HCT116 (cell line): ENCODE measurements around the gene SH2B3. TPM values are rescaled to one million over a fixed set of nuclear protein-coding genes. Genes with fewer than 3 reads are reported as not detected.

Source experiments
- ATAC-seq: fragments of 200-7000 bp; cut with Tn5 transposase; 2 replicates; pipeline ENCODE4 v1.9.1; 2020; ENCODE audit warnings: mild to moderate bottlenecking, moderate library complexity
- BruUV-seq: library from RNA; stranded (reverse); fragments of 400-500 nt; replicated peaks from 2 replicates; lab custom pipeline; 2021; lab: Mats Ljungman, UMichigan
- CTCF ChIA-PET: fragments of 300-600 bp; sonication (Branson Sonifier 250); formaldehyde crosslinking; loops from one replicate; lab custom pipeline; 2021; ENCODE audit warnings: antibody characterized with exemption; lab: Charles Lee
- POLR2A ChIA-PET: fragments of 300-600, 350-600 bp; sonication (Branson Sonifier 250); formaldehyde crosslinking; loops from one replicate; lab custom pipeline; 2021; ENCODE audit warnings: antibody characterized with exemption; lab: Charles Lee
- RAD21 ChIA-PET, 2 experiments: fragments of 300-600 bp; sonication (Branson Sonifier 250); formaldehyde crosslinking; loops; one replicate each; lab custom pipeline; 2023; ENCODE audit warnings: low total read pairs in 2 of 2; ENCODE audit not compliant: uncharacterized antibody in 2 of 2, unreplicated experiment in 2 of 2, low non-redundant PET in 1 of 2; lab: Charles Lee
- DNase-seq: peaks from one replicate; pipeline ENCODE4 v3.0.0-alpha.2; 2010; ENCODE audit warnings: low read depth, low spot score
- H2AFZ ChIP-seq: fragments of 200-600 bp; shearing (Covaris generic), sonication (generic); 2 replicates; pipeline ENCODE4 v1.6.1; 2017; ENCODE audit warnings: low read depth, mixed run types, mixed read lengths, antibody characterized with exemption, low read length; ENCODE audit not compliant: poor library complexity, severe bottlenecking
- H3K27ac ChIP-seq: 2 replicates; pipeline ENCODE4 v1.5.1; 2012; ENCODE audit warnings: low read depth, low read length
- H3K27me3 ChIP-seq: fragments of 200-600 bp; sonication (generic); 2 replicates; pipeline ENCODE4 v1.6.1; 2016; ENCODE audit warnings: mixed run types, low read length, mixed read lengths; ENCODE audit not compliant: insufficient read depth
- H3K36me3 ChIP-seq, 2 experiments: fragments of 200-500 bp in 1 of 2; fragments of 200-600 bp in 1 of 2; sonication (Bioruptor generic) in 1 of 2; sonication (generic) in 1 of 2; 2 replicates each; pipeline versions ENCODE4 v1.5.1 to v1.6.1; 2014 to 2016; ENCODE audit warnings: low read length in 2 of 2, inconsistent platforms in 1 of 2, mixed read lengths in 1 of 2, mixed run types in 1 of 2; ENCODE audit not compliant: insufficient read depth in 2 of 2, control insufficient read depth in 1 of 2
- H3K4me1 ChIP-seq, 2 experiments: fragments of 200-600 bp in 1 of 2; sonication (generic) in 1 of 2; 2 replicates each; pipeline versions ENCODE4 v1.5.1 to v1.6.1; 2012 to 2017; ENCODE audit warnings: low read length in 2 of 2, inconsistent platforms in 1 of 2, mild to moderate bottlenecking in 1 of 2, mixed read lengths in 1 of 2, mixed run types in 1 of 2, moderate library complexity in 1 of 2; ENCODE audit not compliant: insufficient read depth in 2 of 2, control insufficient read depth in 1 of 2
- H3K4me2 ChIP-seq: fragments of 200-600 bp; sonication (generic); 2 replicates; pipeline ENCODE4 v1.6.1; 2017; ENCODE audit warnings: mixed run types, low read length, mixed read lengths
- H3K4me3 ChIP-seq, 2 experiments: fragments of 200-600 bp in 1 of 2; sonication (generic) in 1 of 2; replicated peaks in 1 of 2; 2 replicates each; pipeline ENCODE4 v1.5.1; 2011 to 2016; ENCODE audit warnings: low read length in 2 of 2, control low read depth in 1 of 2, low read depth in 1 of 2, mild to moderate bottlenecking in 1 of 2, mixed read lengths in 1 of 2, mixed run types in 1 of 2
- H3K79me2 ChIP-seq: fragments of 200-600 bp; sonication (generic); 2 replicates; pipeline ENCODE4 v1.6.1; 2017; ENCODE audit warnings: mild to moderate bottlenecking, mixed run types, low read length, moderate library complexity, mixed read lengths; ENCODE audit not compliant: insufficient read depth
- H3K9ac ChIP-seq: fragments of 200-600 bp; sonication (generic); 2 replicates; pipeline ENCODE4 v1.6.1; 2016; ENCODE audit warnings: low read length, mixed read lengths
- H3K9me2 ChIP-seq: fragments of 200-600 bp; sonication (generic), shearing (Covaris generic); 2 replicates; pipeline ENCODE4 v1.6.1; 2017; ENCODE audit warnings: mixed run types, mild to moderate bottlenecking, moderate library complexity; ENCODE audit not compliant: insufficient read depth
- H3K9me3 ChIP-seq, 2 experiments: fragments of 200-500 bp in 1 of 2; fragments of 200-600 bp in 1 of 2; sonication (Bioruptor generic) in 1 of 2; sonication (generic) in 1 of 2; 2 replicates each; pipeline ENCODE4 v1.6.1; 2014 to 2017; ENCODE audit warnings: low read length in 2 of 2, mixed read lengths in 2 of 2, inconsistent platforms in 1 of 2, low read depth in 1 of 2, mild to moderate bottlenecking in 1 of 2, mixed run types in 1 of 2, moderate library complexity in 1 of 2; ENCODE audit not compliant: control insufficient read depth in 1 of 2, insufficient read depth in 1 of 2
- H4K20me1 ChIP-seq: fragments of 200-600 bp; sonication (generic), shearing (Covaris generic); 2 replicates; pipeline ENCODE4 v1.6.1; 2017; ENCODE audit warnings: mixed run types, mild to moderate bottlenecking, moderate library complexity; ENCODE audit not compliant: insufficient read depth
- EGR1 ChIP-seq: IDR thresholded peaks from 2 replicates; pipeline ENCODE4 v1.6.1; 2012; ENCODE audit warnings: low read depth
- ELF1 ChIP-seq: IDR thresholded peaks from 2 replicates; pipeline ENCODE4 v1.6.1; 2012; ENCODE audit warnings: low read depth, borderline replicate concordance
- POLR2A ChIP-seq: IDR thresholded peaks from 2 replicates; pipeline ENCODE4 v1.7.0; 2011; ENCODE audit warnings: borderline replicate concordance; ENCODE audit not compliant: insufficient read depth, insufficient read length; ENCODE audit errors: extremely low read depth
- POLR2AphosphoS5 ChIP-seq: IDR thresholded peaks from 2 replicates; pipeline ENCODE4 v1.6.1; 2011; ENCODE audit warnings: mild to moderate bottlenecking, low read depth, low read length, moderate library complexity
- RAD21 ChIP-seq: IDR thresholded peaks from 2 replicates; pipeline ENCODE4 v1.6.1; 2012; ENCODE audit warnings: low read depth, mild to moderate bottlenecking
- REST ChIP-seq: IDR thresholded peaks from 2 replicates; pipeline ENCODE4 v1.6.1; 2012; ENCODE audit warnings: low read depth
- ZNF274 ChIP-seq: fragments of 200-500 bp; sonication (Bioruptor generic); IDR thresholded peaks from 2 replicates; pipeline ENCODE4 v1.6.1; 2014; ENCODE audit warnings: mild to moderate bottlenecking, low read depth, low read length, inconsistent platforms
- intact Hi-C: fragments of 100-400 bp; cut with micrococcal nuclease; formaldehyde crosslinking; loops from 2 replicates; pipeline ENCODE4 v1.10.0; 2022
- total RNA-seq: library from RNA; stranded (reverse); gene quantifications from one replicate; pipeline ENCODE4 v1.2.1, GENCODE V29; 2021; ENCODE audit not compliant: unreplicated experiment

The SH2B3 gene
- total RNA-seq, 1 experiment from 2014 or later, result 17.3 TPM

GRCh38 chr12:111441107-111441928 is 35.6 kb downstream of the SH2B3 start:
- POLR2A ChIA-PET, result interaction anchor here (0.6 kb wide), 1 partner anchor 44 kb away, joined by 3 read pairs; no protein-coding TSS in a partner anchor
- no peak for TF ChIP-seq POLR2A
- no peak for TF ChIP-seq ELF1
- no peak for TF ChIP-seq ZNF274
- TF ChIP-seq EGR1, result no peak
- TF ChIP-seq POLR2AphosphoS5, result no peak; the same call in 1 of the 2 replicates
- no peak for TF ChIP-seq REST
- no peak for TF ChIP-seq RAD21

More at GRCh38 chr12:111441107-111441928, 35.6 kb downstream of the SH2B3 start:
- BruUV-seq, result no TSS peak
- Histone ChIP-seq H3K9ac (no peak overlapping the region), H3K4me2 (no peak overlapping the region), H3K36me3 (peaks cover 5 to 13% of the 10 kb centered on the region in 2 experiments; a peak in 2 of 4 replicates), H4K20me1 (no peaks in the 10 kb centered on the region), H3K79me2 (no peaks in the 10 kb centered on the region; the same call in 1 of the 2 replicates), H3K27me3 (no peaks in the 10 kb centered on the region), H3K4me3 (no peak overlapping the region), H3K27ac (no peak overlapping the region), H3K9me2 (no peaks in the 10 kb centered on the region), H3K4me1 (peaks cover 0 to 17% of the 10 kb centered on the region in 2 experiments; a peak in 1 of 4 replicates), H2AFZ (no peak overlapping the region), H3K9me3 (no peaks in the 10 kb centered on the region)
- intact Hi-C loops, result no loop called here
- ChIA-PET RAD21 (interaction anchor here in 1 of 2 experiments (1.2 kb wide), 1 partner anchor 10 kb away, joined by 3 read pairs; no protein-coding TSS in a partner anchor), CTCF (interaction anchor here (1.1 to 1.5 kb wide), 2 partner anchors 10 to 44 kb away, joined by 3 to 7 read pairs; no protein-coding TSS in a partner anchor)
- no peak for ATAC-seq
- no peak for DNase-seq
